ENCODE data around the gene GNG7.
"Not testable (repeated sequence)": the region's sequence is repeated elsewhere in the genome, so short reads cannot be mapped to it uniquely, and the experiment has no call there.

- TF ChIP-seq EZH2 (IDR thresholded peaks at IDR 0.05; ENCODE audit: low read length, unreplicated experiment); EZH2phosphoT487 (IDR thresholded peaks at IDR 0.05; ENCODE audit: borderline replicate concordance, low read length): not testable (repeated sequence)
- TF ChIP-seq, protein P1, sequence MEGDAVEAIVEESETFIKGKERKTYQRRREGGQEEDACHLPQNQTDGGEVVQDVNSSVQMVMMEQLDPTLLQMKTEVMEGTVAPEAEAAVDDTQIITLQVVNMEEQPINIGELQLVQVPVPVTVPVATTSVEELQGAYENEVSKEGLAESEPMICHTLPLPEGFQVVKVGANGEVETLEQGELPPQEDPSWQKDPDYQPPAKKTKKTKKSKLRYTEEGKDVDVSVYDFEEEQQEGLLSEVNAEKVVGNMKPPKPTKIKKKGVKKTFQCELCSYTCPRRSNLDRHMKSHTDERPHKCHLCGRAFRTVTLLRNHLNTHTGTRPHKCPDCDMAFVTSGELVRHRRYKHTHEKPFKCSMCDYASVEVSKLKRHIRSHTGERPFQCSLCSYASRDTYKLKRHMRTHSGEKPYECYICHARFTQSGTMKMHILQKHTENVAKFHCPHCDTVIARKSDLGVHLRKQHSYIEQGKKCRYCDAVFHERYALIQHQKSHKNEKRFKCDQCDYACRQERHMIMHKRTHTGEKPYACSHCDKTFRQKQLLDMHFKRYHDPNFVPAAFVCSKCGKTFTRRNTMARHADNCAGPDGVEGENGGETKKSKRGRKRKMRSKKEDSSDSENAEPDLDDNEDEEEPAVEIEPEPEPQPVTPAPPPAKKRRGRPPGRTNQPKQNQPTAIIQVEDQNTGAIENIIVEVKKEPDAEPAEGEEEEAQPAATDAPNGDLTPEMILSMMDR (conservative IDR thresholded peaks at IDR 0.05; ENCODE audit: low read depth, low read length), result not testable (repeated sequence)
These were observed 93.5 kb downstream of the GNG7 start for GRCh38 chr19:2609034-2609388.
